Fibroblast of lung (primary cell): ENCODE results near the gene CCDC157.

Experiments used
- EZH2 ChIP-seq: IDR thresholded peaks from 2 replicates; pipeline ENCODE4 v1.5.1; 2012; ENCODE audit warnings: low read length, control low read depth, mild to moderate bottlenecking; ENCODE audit errors: missing control alignments
- TF ChIP-seq, protein P1 (sequence below), 2 donors: IDR thresholded peaks in 1 of 2; conservative IDR thresholded peaks in 1 of 2; 1 replicate in 1 of 2; 2 replicates in 1 of 2; pipeline ENCODE4 v1.5.1; 2011 to 2012; ENCODE audit warnings: low read length in 2 of 2, control low read depth in 1 of 2, inconsistent platforms in 1 of 2, low read depth in 1 of 2, mild to moderate bottlenecking in 1 of 2

DNA sequence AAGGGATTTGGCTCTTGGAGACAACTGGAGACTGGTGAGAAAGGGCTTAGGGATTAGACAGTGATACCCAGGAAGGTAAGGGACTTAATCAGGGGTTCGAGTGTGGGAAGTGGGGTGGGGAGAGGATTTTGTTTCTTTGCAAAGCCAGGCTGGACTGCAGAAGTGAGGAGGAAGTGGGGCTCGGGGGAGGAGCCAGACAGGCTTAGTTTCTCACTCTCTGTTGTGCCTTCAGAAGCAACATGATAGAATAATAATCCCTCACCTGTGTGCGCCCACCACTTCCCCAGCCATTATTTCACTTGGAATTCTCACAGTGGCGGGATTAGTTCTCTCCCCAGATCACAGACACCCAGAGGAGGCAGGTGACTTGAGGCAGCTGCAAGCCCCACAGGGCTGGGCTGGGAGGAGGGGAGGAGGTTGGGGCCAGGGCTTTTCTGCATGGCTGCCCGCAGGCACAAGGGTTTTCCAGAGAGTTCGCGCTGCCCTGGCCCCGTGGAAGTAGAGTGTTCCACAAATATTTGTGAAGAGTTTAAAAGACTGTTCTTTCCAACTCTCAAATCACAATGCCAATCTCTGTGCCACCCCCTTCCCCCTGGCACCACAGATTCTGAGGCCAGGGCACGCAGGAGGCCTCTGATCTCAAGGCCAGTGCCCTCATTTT is 36.0 kb downstream of the CCDC157 start:
- TF ChIP-seq, protein P1, sequence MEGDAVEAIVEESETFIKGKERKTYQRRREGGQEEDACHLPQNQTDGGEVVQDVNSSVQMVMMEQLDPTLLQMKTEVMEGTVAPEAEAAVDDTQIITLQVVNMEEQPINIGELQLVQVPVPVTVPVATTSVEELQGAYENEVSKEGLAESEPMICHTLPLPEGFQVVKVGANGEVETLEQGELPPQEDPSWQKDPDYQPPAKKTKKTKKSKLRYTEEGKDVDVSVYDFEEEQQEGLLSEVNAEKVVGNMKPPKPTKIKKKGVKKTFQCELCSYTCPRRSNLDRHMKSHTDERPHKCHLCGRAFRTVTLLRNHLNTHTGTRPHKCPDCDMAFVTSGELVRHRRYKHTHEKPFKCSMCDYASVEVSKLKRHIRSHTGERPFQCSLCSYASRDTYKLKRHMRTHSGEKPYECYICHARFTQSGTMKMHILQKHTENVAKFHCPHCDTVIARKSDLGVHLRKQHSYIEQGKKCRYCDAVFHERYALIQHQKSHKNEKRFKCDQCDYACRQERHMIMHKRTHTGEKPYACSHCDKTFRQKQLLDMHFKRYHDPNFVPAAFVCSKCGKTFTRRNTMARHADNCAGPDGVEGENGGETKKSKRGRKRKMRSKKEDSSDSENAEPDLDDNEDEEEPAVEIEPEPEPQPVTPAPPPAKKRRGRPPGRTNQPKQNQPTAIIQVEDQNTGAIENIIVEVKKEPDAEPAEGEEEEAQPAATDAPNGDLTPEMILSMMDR (conservative IDR thresholded peaks at IDR 0.05 in 1 of 2, IDR thresholded peaks at IDR 0.05 in 1 of 2; ENCODE audit: low read depth in 1 of 2, low read length in 2 of 2), result no peak
- TF ChIP-seq EZH2, result no peak
